Natural killer cell treated with Interleukin-12 subunit alpha and Interleukin-12 subunit beta and Interleukin-15 and Interleukin-18, amount 100 ng/mL, for 72 hours (primary cell): Measurements from ENCODE around the gene CSPG4. TPM values are rescaled to one million over a fixed set of nuclear protein-coding genes. Genes with fewer than 3 reads are reported as not detected.
"Not testable (repeated sequence)": the region's sequence is repeated elsewhere in the genome, so short reads cannot be mapped to it uniquely, and the experiment has no call there.

Experiments used
- ATAC-seq, 2 donors: fragments of 150-1000 bp; cut with Tn5 transposase in 1 of 2; sonication (Bioruptor Pico), chemical (Tn5 transposase) in 1 of 2; 2 replicates each; pipeline ENCODE4 v1.10.0; 2021
- DNase-seq: peaks from one replicate; pipeline ENCODE4 v3.0.0; 2022; ENCODE audit warnings: low spot score
- H3K27ac Mint-ChIP-seq, 2 donors: 1 replicate in 1 of 2; 2 replicates in 1 of 2; pipeline ENCODE4 v1.8.0; 2022; ENCODE audit warnings: mixed read lengths in 2 of 2, mild to moderate bottlenecking in 1 of 2, moderate library complexity in 1 of 2
- H3K27me3 Mint-ChIP-seq, 2 donors: 1 replicate in 1 of 2; 2 replicates in 1 of 2; pipeline ENCODE4 v1.8.0; 2022; ENCODE audit warnings: mixed read lengths in 2 of 2
- H3K36me3 Mint-ChIP-seq: one replicate; pipeline ENCODE4 v1.8.0; 2022; ENCODE audit warnings: mixed read lengths
- H3K4me1 Mint-ChIP-seq, 2 donors: 1 replicate in 1 of 2; 2 replicates in 1 of 2; pipeline ENCODE4 v1.8.0; 2022; ENCODE audit warnings: low read depth in 2 of 2, mixed read lengths in 2 of 2, mild to moderate bottlenecking in 1 of 2
- H3K4me3 Mint-ChIP-seq: one replicate; pipeline ENCODE4 v1.8.0; 2022; ENCODE audit warnings: mixed read lengths
- H3K9me3 Mint-ChIP-seq: 2 replicates; pipeline ENCODE4 v1.8.0; 2022; ENCODE audit warnings: mixed read lengths
- total RNA-seq, 2 donors: library from RNA; stranded (reverse); gene quantifications; one replicate each; pipeline ENCODE4 v1.2.3, GENCODE V29; 2022

CSPG4 gene
- total RNA-seq, 2 donors from 2014 or later, result not detected

DNA sequence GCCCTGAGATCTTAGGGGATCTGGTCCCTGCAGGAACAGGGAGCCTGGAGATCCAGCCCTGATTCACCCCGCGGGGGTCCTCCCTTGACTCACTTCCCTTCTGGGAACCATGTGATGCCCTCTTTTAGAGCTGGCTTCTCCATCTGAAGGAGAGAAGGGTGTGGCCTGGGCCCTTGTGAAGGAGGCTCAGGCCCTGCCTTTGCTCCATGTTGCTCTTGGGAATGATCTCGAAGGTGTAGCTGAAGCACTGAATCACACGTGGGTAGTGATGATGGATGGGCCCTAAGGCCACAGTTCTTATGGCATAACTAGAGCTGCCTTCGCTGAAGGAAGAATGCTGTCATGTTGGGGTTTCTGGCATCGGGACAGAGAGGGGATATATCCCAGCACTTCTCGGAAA, 1.2 kb downstream of the CSPG4 start:
- not testable (repeated sequence) for DNase-seq, H3K9me3 Mint-ChIP-seq, H3K27me3 Mint-ChIP-seq, H3K36me3 Mint-ChIP-seq, H3K27ac Mint-ChIP-seq, H3K4me3 Mint-ChIP-seq, H3K4me1 Mint-ChIP-seq, ATAC-seq

- H3K27ac Mint-ChIP-seq, H3K27me3 Mint-ChIP-seq, H3K4me3 Mint-ChIP-seq, H3K4me1 Mint-ChIP-seq, H3K36me3 Mint-ChIP-seq, ATAC-seq, DNase-seq, H3K9me3 Mint-ChIP-seq: not testable (repeated sequence)
Observed at GRCh38 chr15:75710874-75711273, 1.8 kb downstream of the CSPG4 start.

GRCh38 chr15:75709458-75709857, 3.2 kb downstream of the CSPG4 start:
- H3K4me3 Mint-ChIP-seq, ATAC-seq: not testable (repeated sequence)

DNA sequence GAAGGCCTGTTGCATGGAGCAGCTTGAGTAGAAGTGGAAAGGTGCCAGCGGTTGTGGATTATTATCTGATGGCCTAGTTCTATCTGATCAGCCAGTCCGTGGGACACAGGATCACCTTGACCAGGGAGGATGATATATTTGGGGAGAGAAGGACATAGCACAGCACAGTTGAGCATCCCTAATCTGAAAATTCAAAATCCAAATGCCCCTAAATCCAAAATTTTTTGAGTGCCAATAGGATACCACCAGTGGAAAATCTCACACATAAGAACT, 6.0 kb downstream of the CSPG4 start:
- H3K27me3 Mint-ChIP-seq, result peaks cover 0 to 2% of the 10 kb centered on the region in 2 donors
- no peaks in the 10 kb centered on the region for H3K36me3 Mint-ChIP-seq
- ATAC-seq, result no peak
- H3K4me1 Mint-ChIP-seq, result peaks cover 0 to 6% of the 10 kb centered on the region in 2 donors
- no peaks in the 10 kb centered on the region for H3K9me3 Mint-ChIP-seq
- H3K27ac Mint-ChIP-seq, result no peak overlapping the region
- no peak for DNase-seq
- no peak overlapping the region for H3K4me3 Mint-ChIP-seq

More at GRCh38 chr15:75709458-75709857, 3.2 kb downstream of the CSPG4 start:
- H3K36me3 Mint-ChIP-seq, DNase-seq, H3K9me3 Mint-ChIP-seq, H3K4me1 Mint-ChIP-seq, H3K27me3 Mint-ChIP-seq, H3K27ac Mint-ChIP-seq: not testable (repeated sequence)

DNA sequence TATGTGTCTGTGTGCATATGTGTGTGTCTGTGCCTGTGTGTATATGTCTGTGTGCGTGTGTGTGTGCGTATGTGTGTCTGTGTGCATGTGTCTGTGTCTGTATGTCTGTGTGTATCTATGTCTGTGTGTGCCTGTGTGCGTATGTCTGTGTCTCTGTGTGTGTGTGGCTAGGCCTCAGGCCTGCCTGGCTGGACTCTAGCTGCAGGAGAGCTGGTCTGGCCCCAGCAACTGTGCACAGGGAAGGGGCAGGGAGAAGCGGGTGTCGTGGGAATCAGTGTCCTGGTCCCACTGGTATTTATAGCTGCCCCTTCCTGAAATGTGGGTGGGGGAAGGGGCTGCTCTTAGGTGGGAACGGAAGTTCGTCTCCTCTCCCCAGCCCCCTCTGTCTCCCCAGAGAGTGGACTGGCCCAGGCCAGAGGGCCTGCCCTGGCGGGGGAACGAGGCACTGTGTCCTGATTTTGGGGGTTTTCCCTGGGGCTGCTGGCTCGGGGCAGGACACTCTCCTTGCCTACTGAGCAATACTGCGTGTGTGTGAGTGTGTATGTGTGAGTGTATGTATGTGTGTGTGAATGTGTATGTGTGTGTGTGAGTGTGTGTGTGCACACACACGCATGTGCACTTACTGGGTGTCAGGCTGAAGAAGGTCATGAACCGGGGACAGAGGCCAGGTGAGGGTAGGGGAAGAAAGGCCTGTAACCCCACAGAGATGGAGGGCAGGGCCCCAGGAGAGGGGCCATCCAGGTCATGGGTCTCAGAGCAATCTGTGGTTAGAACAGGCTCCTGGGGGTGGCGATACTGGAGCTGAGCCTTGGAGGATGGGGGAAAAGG, 6.6 kb downstream of the CSPG4 start:
- Mint-ChIP-seq H3K27me3 (no peaks in the 10 kb centered on the region), H3K36me3 (no peaks in the 10 kb centered on the region), H3K27ac (no peak overlapping the region), H3K9me3 (no peaks in the 10 kb centered on the region), H3K4me1 (peaks cover 0 to 6% of the 10 kb centered on the region in 2 donors), H3K4me3 (no peak overlapping the region)
- no peak for DNase-seq
- ATAC-seq, result no peak

- H3K27ac Mint-ChIP-seq, H3K36me3 Mint-ChIP-seq, DNase-seq, H3K4me1 Mint-ChIP-seq, ATAC-seq, H3K4me3 Mint-ChIP-seq, H3K9me3 Mint-ChIP-seq, H3K27me3 Mint-ChIP-seq: not testable (repeated sequence)
Observed at GRCh38 chr15:75705375-75705774, 7.3 kb downstream of the CSPG4 start.

DNA sequence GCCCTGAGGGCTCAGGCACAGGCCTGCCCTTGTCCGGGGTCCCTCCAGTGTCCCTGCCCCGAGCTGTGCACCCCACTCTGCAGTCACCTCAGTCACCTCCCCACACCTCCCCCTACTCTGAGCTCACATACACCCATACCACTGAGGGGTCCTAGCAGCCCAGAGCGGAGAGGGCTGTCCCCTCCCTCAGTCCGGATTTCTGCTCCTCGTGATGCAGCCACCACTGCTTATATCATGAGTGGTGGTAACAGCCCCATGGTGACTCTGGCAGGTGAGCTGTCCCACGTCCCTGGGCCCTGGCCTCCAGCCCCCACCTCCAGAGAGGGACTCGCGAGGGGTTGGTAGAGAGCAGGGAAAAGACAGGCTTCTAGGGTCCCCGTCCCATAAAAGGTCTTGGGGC, 8.0 kb downstream of the CSPG4 start:
- no peak for ATAC-seq
- H3K27ac Mint-ChIP-seq, result no peak overlapping the region
- peaks cover 0 to 10% of the 10 kb centered on the region in 2 donors for H3K4me1 Mint-ChIP-seq
- DNase-seq, result no peak
- no peaks in the 10 kb centered on the region for H3K36me3 Mint-ChIP-seq
- no peaks in the 10 kb centered on the region for H3K9me3 Mint-ChIP-seq
- no peak overlapping the region for H3K4me3 Mint-ChIP-seq
- H3K27me3 Mint-ChIP-seq, result no peaks in the 10 kb centered on the region

DNA sequence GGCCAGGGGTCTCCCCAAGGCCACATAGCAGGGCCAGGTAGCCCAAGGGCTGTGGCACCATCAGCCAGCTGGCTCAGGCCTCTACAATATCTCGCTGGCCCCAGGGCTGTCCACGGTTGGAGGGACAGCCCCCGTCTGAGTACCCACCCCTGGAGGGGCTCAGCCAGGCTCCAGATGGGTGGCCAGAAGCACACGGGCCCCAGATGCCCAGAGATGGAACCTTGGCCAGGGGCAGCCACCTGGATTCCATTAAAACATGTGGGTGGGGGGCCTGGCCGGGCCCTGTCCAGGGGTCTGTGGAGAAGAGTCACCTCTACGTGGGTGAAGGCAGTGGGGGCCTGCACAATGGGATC, 8.4 kb downstream of the CSPG4 start:
- ATAC-seq (no peak), DNase-seq (no peak)
- H3K4me3 Mint-ChIP-seq, result no peak overlapping the region
- no peaks in the 10 kb centered on the region for H3K36me3 Mint-ChIP-seq
- H3K9me3 Mint-ChIP-seq, result no peaks in the 10 kb centered on the region
- peaks cover 0 to 10% of the 10 kb centered on the region in 2 donors for H3K4me1 Mint-ChIP-seq
- H3K27ac Mint-ChIP-seq, result no peak overlapping the region
- no peaks in the 10 kb centered on the region for H3K27me3 Mint-ChIP-seq

DNA sequence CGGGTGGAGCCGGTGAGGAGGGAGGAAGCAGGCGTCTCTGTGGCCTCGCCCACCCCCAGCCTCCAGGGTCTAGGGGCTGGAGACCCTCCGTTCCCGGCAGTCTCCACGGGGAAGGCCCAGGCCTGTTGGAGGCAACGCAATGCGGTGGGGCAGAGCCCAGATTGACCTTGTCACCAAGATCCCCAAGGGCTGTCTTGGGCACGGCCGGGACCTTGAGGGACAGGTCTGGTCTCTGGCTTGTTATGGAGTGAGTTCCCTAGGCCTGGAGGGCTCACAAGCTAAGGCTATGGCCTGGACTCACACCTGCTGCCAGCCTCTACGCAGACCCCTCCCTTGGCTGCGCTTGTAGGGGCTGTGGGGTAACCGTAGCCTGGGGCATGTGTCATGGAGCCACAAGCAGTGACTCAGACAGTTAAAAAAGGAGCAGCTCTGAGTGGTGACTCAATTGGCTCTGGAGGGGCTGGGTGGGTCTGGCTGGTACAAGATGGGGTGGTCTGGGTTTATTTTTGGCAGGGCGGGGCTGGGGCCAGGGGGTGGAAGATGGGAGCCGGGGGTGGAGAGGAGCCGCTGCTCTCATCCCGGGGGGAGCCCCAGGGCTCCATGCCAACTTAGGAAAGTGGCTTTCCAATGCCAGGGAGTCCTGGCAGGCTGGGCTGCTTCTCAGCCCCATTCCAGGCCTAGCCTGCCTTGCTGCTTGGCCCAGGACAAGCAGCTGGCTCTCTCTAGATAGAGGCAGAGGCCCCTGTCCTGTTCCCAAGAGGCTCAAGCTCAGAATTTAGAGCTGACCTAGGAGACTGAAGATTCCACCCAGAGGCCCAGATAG, 9.0 kb downstream of the CSPG4 start:
- H3K4me3 Mint-ChIP-seq, H3K27me3 Mint-ChIP-seq, H3K36me3 Mint-ChIP-seq, DNase-seq, H3K27ac Mint-ChIP-seq, H3K9me3 Mint-ChIP-seq, ATAC-seq: not testable (repeated sequence)
- peaks cover 0 to 13% of the 10 kb centered on the region in 2 donors for H3K4me1 Mint-ChIP-seq

DNA sequence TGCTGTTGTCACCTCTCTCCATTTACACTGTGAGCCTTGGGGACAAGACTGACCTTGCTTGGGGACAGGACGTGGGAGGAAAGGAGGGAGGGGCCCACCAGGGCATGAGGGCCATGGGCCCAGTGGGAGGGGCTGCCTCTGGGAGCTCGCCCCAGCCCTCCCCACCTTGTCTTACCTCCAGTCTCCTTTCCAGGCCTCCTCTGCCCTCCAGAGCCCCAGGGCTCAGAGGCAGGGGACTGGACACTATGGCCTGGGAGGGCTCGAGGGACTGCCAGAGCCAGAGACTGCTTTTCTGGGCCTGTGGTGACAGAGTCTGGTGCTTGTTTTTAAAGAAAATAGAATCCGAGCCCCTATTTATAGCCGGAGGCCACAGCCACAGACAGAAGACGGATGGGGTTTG, 10.2 kb downstream of the CSPG4 start:
- no peaks in the 10 kb centered on the region for H3K27me3 Mint-ChIP-seq
- H3K4me3 Mint-ChIP-seq, result no peak overlapping the region
- H3K9me3 Mint-ChIP-seq, result no peaks in the 10 kb centered on the region
- H3K36me3 Mint-ChIP-seq, result no peaks in the 10 kb centered on the region
- H3K4me1 Mint-ChIP-seq, result peaks cover 0 to 13% of the 10 kb centered on the region in 2 donors
- H3K27ac Mint-ChIP-seq, result no peak overlapping the region
- no peak for ATAC-seq
- DNase-seq, result no peak

GRCh38 chr15:75701071-75702003, 11.3 kb downstream of the CSPG4 start:
- not testable (repeated sequence) for H3K36me3 Mint-ChIP-seq

DNA sequence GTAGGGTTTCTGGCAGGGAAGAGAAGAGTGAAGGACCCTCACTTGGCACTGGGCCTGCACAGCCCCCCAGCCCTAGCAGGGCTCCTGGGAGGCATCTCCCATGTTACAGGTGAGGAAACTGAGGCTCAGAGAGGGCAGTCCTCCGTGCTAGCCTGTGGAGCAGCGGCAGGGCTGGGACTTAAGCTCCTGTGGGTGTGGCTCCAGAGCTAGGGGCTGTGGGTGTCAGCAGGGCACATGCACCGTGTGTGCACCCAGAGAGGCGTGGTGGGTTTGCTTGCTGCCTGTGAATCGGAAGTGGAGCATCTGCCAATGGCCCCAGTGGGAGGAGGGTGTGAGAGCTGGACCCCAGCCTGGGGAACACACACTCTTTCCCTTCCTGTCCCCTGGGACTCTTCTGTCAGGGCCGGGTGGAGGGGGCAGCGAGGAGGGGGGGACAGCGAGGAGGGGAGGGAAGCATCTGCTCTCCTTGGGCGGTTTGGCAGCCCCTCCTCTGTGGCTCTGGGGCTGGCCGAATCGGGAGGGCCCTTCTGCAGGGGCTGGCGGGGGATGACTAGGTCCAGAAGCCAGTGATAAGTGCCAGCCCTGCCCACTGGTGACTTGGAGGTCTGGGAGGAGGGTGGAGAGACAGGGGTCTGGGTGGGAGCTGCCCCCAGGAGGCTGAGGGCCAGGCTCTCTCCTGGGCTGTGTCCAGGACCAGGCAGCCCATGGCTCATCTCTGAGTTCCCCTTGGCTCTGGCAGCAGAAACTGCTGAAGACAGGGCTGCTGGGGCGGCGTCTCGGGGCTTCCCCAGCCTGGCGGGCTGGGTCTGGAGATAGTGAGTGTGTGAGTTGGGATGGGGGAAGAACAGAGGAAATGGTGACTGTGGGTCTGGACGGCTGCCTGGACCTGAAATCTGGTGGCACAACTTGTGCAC, 12.4 kb downstream of the CSPG4 start:
- not testable (repeated sequence) for H3K36me3 Mint-ChIP-seq, DNase-seq, H3K27me3 Mint-ChIP-seq, H3K9me3 Mint-ChIP-seq
- H3K4me1 Mint-ChIP-seq, result peaks cover 1 to 23% of the 10 kb centered on the region in 2 donors
- H3K4me3 Mint-ChIP-seq, result peak overlapping the region; percentile 20
- peak; percentile 37 to 61 for ATAC-seq
- H3K27ac Mint-ChIP-seq, result peak overlapping the region in 1 of 2 donors; percentile 35

More at GRCh38 chr15:75701071-75702003, 11.3 kb downstream of the CSPG4 start:
- Mint-ChIP-seq H3K27ac (peak overlapping the region in 1 of 2 donors; percentile 35), H3K4me1 (peaks cover 0 to 14% of the 10 kb centered on the region in 2 donors)
- ATAC-seq, H3K9me3 Mint-ChIP-seq, H3K4me3 Mint-ChIP-seq, DNase-seq, H3K27me3 Mint-ChIP-seq: not testable (repeated sequence)

GRCh38 chr15:75699517-75699916, 13.1 kb downstream of the CSPG4 start:
- H3K27ac Mint-ChIP-seq, H3K4me3 Mint-ChIP-seq, ATAC-seq, H3K36me3 Mint-ChIP-seq, H3K27me3 Mint-ChIP-seq, DNase-seq, H3K9me3 Mint-ChIP-seq: not testable (repeated sequence)
- peaks cover 8 to 30% of the 10 kb centered on the region in 2 donors for H3K4me1 Mint-ChIP-seq
